Retina (tissue), 1 donor: ENCODE results near the gene EXOC3L1.
A peak's percentile ranks its signal among the peaks of the same experiment; 100 is the strongest.

ENCODE experiments used
- DNase-seq: peaks from one replicate; pipeline ENCODE4 v3.0.0-alpha.2; 2016

Gene EXOC3L1

GRCh38 chr16:67198238-67198734 lies 8.3 kb upstream of the EXOC3L1 start:
- DNase-seq: no peak

DNA sequence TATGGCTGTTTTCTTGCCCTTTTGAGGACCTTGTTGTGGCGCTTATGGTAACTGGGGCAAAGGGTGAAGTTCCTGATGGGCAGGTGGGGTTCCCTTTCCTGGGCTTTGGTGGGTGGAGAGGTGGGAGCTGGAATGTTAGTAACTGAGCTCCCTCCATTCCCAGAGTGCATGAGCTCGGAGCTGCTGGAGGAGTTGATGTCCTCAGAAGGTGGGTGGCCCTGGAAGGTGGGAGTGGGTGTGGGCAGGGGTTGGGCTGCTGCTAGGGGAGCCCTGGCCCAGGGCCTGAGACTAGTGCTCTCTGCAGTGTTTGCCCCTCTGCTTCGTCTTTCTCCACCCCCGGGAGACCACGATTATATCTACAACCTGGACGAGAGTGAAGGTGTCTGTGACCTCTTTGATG lies 7.8 kb upstream of the EXOC3L1 start:
- no peak for DNase-seq

GRCh38 chr16:67196881-67197280 lies 6.9 kb upstream of the EXOC3L1 start:
- DNase-seq: no peak

GRCh38 chr16:67195676-67196075 lies 5.7 kb upstream of the EXOC3L1 start:
- DNase-seq: no peak

DNA sequence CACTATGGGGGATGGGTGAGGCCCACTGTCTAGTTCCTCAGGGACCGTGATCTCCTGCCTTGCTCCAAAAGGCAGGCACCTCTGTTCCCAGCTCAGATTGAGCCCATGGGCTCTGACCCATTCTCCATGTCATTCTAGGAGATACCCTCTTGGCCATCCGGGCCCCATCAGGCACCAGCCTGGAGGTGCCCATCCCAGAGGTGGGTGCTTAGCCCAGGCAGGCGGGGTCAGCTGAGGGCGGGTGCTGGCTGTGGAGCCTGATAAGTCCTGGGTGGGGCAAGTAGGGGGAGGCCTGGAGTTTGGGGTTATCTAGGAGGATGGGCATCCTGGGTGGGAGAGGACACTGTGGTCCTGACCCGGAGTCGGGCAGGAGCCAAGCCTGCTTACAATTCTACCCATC lies 4.3 kb upstream of the EXOC3L1 start:
- DNase-seq: no peak

- no peak for DNase-seq
These were observed 3.6 kb upstream of the EXOC3L1 start for GRCh38 chr16:67193536-67193935.

- DNase-seq: no peak
These were observed 2.9 kb upstream of the EXOC3L1 start for GRCh38 chr16:67192781-67193361.

DNA sequence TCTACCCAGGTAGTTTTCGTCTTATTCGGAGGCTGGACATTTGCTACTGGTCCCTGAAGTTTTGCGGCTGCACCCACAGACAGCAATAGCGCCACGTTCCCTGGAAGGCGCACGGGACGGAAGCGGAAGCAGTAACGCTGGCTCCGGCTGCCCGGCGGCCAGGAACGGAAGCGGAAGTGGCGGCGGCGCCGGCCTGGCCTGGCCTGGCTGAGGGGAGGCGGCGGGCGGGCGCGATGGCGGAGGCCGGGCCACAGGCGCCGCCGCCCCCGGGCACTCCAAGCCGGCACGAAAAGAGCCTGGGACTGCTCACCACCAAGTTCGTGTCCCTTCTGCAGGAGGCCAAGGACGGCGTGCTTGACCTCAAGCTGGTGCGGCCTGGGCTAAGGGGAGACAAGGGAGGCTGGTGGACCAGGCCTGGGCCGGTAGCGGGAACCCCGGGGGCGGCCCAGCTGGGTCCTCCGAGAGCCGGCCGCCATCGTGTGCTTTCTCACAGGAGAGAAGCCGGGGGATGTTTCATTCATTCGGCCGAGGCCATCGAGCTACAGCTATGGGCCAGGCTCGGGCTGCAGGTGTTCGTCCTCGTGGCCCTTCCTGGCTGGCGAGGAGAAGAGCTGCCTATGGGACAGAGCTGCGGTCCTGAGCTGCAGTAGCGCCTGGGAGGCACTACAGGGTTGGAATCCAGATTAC lies 2.2 kb upstream of the EXOC3L1 start, which contains the start of gene E2F4:
Gene E2F4, plus strand, starts transcription at position 161 of the 687 bp plus-strand sequence. Its CDS starts 73 bp downstream, at position 234.
- DNase-seq: peak; percentile 91

- DNase-seq: no peak
These were observed 1.6 kb upstream of the EXOC3L1 start for GRCh38 chr16:67191411-67191994.

DNA sequence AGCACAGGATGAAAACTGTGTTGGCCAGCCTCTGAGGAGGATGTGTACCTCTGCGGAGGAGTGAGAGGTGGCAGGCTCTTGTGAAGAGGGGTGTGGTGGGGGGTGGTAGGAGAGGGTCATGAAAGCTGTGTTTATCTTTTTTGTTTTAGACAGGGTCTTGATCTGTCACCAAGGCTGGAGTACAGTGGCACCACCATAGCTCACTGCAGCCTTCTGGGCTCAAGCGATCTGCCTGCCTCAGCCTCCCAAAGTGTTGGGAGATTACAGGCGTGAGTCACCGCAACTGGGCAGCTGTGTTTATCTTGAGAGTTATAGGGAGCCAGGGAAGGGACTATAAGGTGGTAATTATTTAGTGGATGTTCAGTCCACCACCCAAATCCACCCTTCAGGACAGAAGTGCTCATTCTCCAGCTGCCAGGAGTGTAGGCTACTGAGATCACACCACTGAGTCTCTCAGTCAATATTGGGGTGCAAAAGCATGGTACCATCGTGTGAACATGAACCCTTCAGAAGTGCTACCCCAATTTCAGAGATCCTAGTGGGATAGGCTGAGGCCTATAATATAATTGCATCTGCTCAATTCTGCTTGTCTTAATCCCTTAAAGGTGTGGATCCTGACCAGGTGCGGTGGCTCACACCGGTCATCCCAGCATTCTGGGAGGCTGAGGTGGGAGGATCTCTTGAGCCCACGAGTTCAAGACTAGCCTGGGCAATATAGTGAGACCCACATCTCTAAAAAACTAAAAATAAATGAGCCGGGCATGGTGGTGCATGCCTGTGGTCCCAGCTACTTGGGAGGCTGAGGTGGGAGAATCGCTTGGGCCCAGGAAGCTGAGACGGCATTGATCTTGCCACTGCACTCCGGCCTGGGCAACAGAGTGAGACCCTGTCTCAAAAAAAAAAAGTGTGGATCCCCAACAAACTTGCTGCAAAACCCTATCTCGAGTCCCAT lies 788 bp upstream of the EXOC3L1 start:
- DNase-seq: no peak

DNA sequence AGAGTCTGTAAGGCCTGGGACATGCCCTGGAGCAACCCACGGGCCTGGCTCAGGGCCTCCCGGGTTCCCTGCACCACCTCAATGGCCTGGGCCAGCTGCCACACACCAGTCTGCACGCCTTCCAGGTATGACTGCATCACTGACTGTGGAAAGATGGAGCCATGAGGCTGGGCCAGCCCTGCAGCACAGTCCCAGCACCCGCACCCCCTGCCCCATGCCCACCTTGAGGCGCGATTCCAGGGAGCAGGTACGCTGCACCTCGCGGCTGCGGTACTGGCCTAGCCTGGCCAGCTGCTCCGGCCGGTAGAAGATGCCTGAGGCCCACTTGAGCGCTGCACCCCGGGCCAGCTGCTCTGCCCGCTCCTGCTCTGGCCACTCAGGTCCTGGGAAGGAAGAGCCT lies 1.1 kb downstream of the EXOC3L1 start:
- DNase-seq: no peak

DNA sequence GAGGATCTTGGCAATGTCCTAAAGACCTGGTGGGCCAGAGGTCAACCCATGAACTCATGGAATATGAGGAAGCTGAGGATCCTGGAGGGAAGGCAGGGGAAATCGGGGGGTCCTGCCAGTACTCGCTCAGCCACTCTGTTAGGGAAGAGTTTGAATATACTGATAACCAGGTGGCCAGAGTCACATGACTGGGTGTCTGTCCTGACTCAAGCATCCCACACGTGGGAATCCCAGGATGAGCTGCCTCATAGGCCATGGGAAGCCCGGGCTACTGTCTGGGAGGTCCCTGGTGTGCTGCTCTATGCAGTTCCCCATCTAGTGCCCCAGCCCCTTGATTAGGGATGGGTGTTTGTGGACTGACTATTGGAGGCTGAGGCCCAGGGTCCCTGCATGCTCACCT lies 1.6 kb downstream of the EXOC3L1 start:
- no peak for DNase-seq

- DNase-seq: no peak
These were observed 2.6 kb downstream of the EXOC3L1 start for GRCh38 chr16:67187175-67187890.

- DNase-seq: no peak
These were observed 3.4 kb downstream of the EXOC3L1 start for GRCh38 chr16:67186550-67186950.

DNA sequence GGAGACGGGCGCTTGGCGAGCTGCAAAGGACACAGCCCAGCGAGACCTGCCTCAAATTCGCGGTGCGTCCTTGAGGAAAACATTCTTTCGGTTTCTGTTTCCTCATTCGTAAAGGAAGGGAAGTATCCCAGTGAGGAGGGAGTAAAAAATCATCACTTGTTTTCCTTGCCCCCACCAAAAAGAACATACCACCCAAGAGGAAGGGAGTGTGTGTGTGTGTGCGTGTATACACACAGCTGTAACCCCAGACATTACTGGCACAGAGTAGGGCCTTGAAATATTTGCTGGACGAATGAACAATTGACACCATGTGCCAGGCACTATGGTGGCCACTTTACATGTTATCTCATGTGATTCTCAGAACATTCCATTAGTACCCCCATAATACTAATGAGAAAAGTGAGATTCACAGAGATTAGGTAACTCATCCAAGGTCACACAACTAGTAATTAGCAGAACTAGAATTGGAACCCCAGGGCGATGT lies 4.2 kb downstream of the EXOC3L1 start:
- DNase-seq: no peak

DNA sequence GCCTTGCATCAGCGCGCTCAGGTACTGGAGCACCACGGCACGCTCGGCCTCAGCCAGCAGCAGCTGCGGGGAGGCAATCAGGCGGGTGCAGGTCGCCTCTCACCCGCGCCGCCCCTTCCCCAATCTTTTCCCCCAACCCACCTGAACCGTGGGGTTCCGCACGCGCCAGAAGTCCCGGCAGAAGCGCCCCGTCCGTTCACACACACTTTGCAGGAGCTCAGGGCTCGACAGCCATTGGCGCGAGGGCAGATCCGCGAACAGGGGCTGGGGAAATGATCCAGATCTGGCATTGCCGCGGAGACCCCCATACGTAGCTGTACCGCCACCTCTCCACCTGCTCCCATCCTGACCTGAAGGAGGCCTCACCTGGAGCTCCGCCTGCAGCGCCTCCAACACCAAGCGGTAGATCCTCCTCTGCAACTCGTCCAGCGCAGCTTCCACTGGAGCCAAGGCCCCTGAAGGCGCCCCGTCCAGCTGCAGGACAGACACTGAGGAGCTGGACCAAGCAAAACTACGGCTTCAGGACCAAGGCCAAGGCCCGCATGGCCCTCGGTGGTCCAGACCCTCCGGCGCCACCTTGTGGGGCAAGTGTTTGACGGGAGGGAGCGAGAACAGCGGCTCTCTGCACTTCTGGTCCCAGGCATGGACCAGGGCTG lies 4.8 kb downstream of the EXOC3L1 start:
- DNase-seq: peak; percentile 89

- peak; percentile 35 for DNase-seq
These were observed 5.4 kb downstream of the EXOC3L1 start for GRCh38 chr16:67184453-67184994.

DNA sequence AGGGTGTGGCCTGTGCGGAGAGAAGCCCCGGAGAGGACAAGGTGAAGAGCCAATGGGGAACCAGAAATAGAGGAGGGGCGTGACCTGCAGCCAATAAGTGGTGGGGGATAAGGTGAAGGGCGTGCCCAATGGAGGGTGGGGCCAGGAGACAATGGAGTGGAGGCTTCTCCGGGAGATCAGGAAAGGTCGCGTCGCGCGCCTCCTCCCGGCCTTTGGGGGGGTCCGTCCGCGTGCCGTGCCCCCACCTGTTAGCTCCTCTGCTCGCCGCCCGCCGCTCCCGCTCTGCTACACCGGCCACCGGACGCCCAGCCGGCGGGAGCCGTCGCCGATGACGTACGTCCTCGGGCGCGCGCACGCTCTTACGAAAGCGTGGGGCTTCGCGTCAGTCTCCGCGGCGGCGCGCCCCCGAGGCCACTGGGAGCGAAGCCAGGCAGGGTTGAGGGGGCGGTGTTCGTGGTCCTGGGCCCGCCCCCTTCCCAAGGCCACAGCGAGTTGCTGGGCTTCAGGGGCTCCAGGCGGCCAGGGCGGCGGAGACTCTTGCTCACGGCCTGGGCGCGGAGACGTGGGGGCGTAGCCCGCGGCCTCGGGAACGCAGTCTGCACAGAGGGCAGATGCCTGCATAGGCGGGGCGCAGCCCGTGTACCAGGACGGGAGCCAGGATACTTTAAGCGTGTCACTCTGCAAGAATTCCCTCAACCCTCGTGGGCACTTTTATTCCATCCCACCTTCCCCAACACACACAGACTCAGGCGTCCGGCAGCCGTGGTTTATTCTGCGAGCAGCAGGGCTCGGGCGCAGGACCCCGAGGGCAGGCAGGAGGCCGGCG lies 6.1 kb downstream of the EXOC3L1 start, which contains the start of gene MATCAP1:
Gene MATCAP1, minus strand, starts transcription at position 337 of the 826 bp plus-strand sequence. CDS start 3,353 bp downstream, outside the sequence.
- DNase-seq: peak; percentile 100

DNA sequence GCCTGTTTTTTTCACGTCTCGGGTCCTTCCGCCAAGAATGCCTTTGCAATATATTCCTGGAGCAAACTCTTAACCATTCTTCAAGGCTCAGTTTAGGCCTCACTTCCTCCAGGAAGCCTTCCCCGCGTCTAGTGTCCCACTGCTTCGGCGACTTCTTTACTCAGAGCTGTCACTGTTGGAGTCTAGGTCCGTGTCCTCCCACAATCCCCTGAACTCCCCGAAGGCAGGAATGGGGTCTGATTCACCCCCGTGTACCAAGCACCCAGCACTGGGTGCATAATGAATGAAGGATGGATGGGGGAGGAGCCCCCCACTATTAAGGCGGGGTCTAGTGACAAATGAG lies 6.7 kb downstream of the EXOC3L1 start:
- no peak for DNase-seq

GRCh38 chr16:67182288-67182687 lies 7.6 kb downstream of the EXOC3L1 start:
- no peak for DNase-seq
